A673 (cell line): ENCODE measurements around the gene AFF2.

ENCODE experiments used
- CTCF ChIP-seq: fragments of 300-800, 200-600 bp; sonication (generic); conservative IDR thresholded peaks from 2 replicates; pipeline ENCODE4 v1.5.1; 2017; ENCODE audit warnings: low read depth, mild to moderate bottlenecking, antibody characterized with exemption, low read length, moderate library complexity, mixed read lengths
- EZH2 ChIP-seq: fragments of 200-600 bp; sonication (generic); IDR thresholded peaks from 2 replicates; pipeline ENCODE4 v1.6.1; 2017; ENCODE audit warnings: borderline replicate concordance, low read depth, mild to moderate bottlenecking, mixed read lengths, antibody characterized with exemption, low read length; ENCODE audit not compliant: poor library complexity, severe bottlenecking

- TF ChIP-seq CTCF (no peak), EZH2 (no peak)
Observed at GRCh38 chrX:149007423-149007822, 507.0 kb downstream of the AFF2 start.
